Measurements from ENCODE around the gene FGD5. TPM values are rescaled to one million over a fixed set of nuclear protein-coding genes. Genes with fewer than 3 reads are reported as not detected.

FGD5 gene
- polyA plus RNA-seq, 1 donor (not counting 4 experiments of a cell fraction or from before 2014, with no cell fraction given) = not detected

GRCh38 chr3:14980689-14981088, 161.9 kb downstream of the FGD5 start:
- H3K9me1 ChIP-seq (ENCODE audit: control insufficient read depth, extremely low read depth, insufficient read depth, low read length) = no peaks in the 10 kb centered on the region
- TF ChIP-seq CTCF (optimal IDR thresholded peaks at IDR 0.05 in 1 of 3, IDR thresholded peaks at IDR 0.05 in 1 of 3, conservative IDR thresholded peaks at IDR 0.05 in 1 of 3; ENCODE audit: extremely low read depth in 1 of 3, insufficient read depth in 2 of 3, low read length in 3 of 3) (no peak), EZH2 (IDR thresholded peaks at IDR 0.05; ENCODE audit: low read length) (no peak)
- H3K79me2 ChIP-seq (ENCODE audit: control insufficient read depth, insufficient read depth, low read length) = peaks cover 4% of the 10 kb centered on the region
- no peak overlapping the region for H2AFZ ChIP-seq (ENCODE audit: control insufficient read depth, low read length)
- DNase-seq (ENCODE audit: low read depth, low spot score) (no peak), FAIRE-seq (no peak)
- no peak overlapping the region for H3K4me2 ChIP-seq (ENCODE audit: control insufficient read depth, extremely low read depth, insufficient read depth, low read depth, low read length)
- no peak overlapping the region for H3K4me3 ChIP-seq (ENCODE audit: control insufficient read depth in 2 of 3, extremely low read depth in 1 of 3, insufficient read depth in 2 of 3, low read depth in 1 of 3, low read length in 3 of 3)
- dilution Hi-C loops (cut with MboI; ENCODE audit: extremely low pct_ligation_motif_present, low sequenced_read_pairs) = no loop called here
- H3K9ac ChIP-seq (ENCODE audit: control insufficient read depth, extremely low read depth, insufficient read depth, low read length) = no peak overlapping the region
- no peaks in the 10 kb centered on the region for H3K27me3 ChIP-seq (ENCODE audit: control insufficient read depth, extremely low read depth, insufficient read depth, low read length)
- H4K20me1 ChIP-seq (ENCODE audit: control insufficient read depth, extremely low read depth, insufficient read depth, low read length) = no peaks in the 10 kb centered on the region
- H3K4me1 ChIP-seq (ENCODE audit: control insufficient read depth, extremely low read depth, insufficient read depth, low read length) = no peaks in the 10 kb centered on the region
- H3K27ac ChIP-seq (ENCODE audit: control insufficient read depth, insufficient read depth, low read length) = no peak overlapping the region
- H3K36me3 ChIP-seq (ENCODE audit: control insufficient read depth in 2 of 2, extremely low read depth in 1 of 2, insufficient read depth in 2 of 2, low read length in 2 of 2) = no peaks in the 10 kb centered on the region
- no peaks in the 10 kb centered on the region for H3K9me3 ChIP-seq (ENCODE audit: control insufficient read depth, low read depth, low read length)

Other genes with a start within 250 kb of the FGD5 start
- gene CCDC174, start 167.2 kb upstream of the FGD5 start, polyA plus RNA-seq = 3.6 to 8.8 TPM (median 6.2 TPM) in 3 replicates
- 0.02 to 0.06 TPM in 2 of 3 replicates, not detected in the other for gene C3orf20, start 143.8 kb upstream of the FGD5 start, polyA plus RNA-seq
- gene NR2C2, start 128.6 kb downstream of the FGD5 start, polyA plus RNA-seq = 7.0 to 12.6 TPM (median 9.4 TPM) in 3 replicates
- 32.1 to 54.5 TPM (median 43.2 TPM) in 3 replicates for gene MRPS25, start 246.4 kb downstream of the FGD5 start, polyA plus RNA-seq

Measured in keratinocyte (primary cell).